Small intestine (tissue), 7 donors: Measurements from ENCODE around the gene CARD8. TPM values are rescaled to one million over a fixed set of nuclear protein-coding genes. Genes with fewer than 3 reads are reported as not detected.
A peak's percentile ranks its signal among the peaks of the same experiment; 100 is the strongest.

Experiments used
- DNase-seq, 2 donors: peaks; one replicate each; pipeline versions ENCODE4 v3.0.0 to v3.0.0-alpha.2; 2013
- FAIRE-seq: peaks from 2 replicates; lab custom pipeline; 2012; peaks lifted over from hg19 to GRCh38; lab: Jason Lieb, UNC
- H3K27ac ChIP-seq, 3 donors: one replicate each; pipeline ENCODE4 v1.5.1; 2013; ENCODE audit warnings: low read length in 2 of 3, mild to moderate bottlenecking in 2 of 3, control low read depth in 1 of 3, inconsistent platforms in 1 of 3, low read depth in 1 of 3, moderate library complexity in 1 of 3
- H3K27me3 ChIP-seq, 3 donors: one replicate each; pipeline ENCODE4 v1.6.1; 2013; ENCODE audit warnings: low read length in 3 of 3, inconsistent platforms in 1 of 3; ENCODE audit not compliant: control insufficient read depth in 3 of 3, insufficient read depth in 3 of 3
- H3K36me3 ChIP-seq, 3 donors: one replicate each; pipeline ENCODE4 v1.6.1; 2013; ENCODE audit warnings: low read length in 3 of 3, inconsistent platforms in 1 of 3, low read depth in 1 of 3, mild to moderate bottlenecking in 1 of 3, moderate library complexity in 1 of 3; ENCODE audit not compliant: control insufficient read depth in 3 of 3, insufficient read depth in 2 of 3
- H3K4me1 ChIP-seq, 3 donors: one replicate each; pipeline ENCODE4 v1.6.1; 2013; ENCODE audit warnings: low read length in 2 of 3, inconsistent platforms in 1 of 3, low read depth in 1 of 3, mild to moderate bottlenecking in 1 of 3, moderate library complexity in 1 of 3; ENCODE audit not compliant: control insufficient read depth in 3 of 3, insufficient read depth in 2 of 3
- H3K4me3 ChIP-seq, 3 donors: one replicate each; pipeline ENCODE4 v1.5.1; 2013; ENCODE audit warnings: low read length in 3 of 3, control low read depth in 1 of 3, inconsistent platforms in 1 of 3, low read depth in 1 of 3, mild to moderate bottlenecking in 1 of 3, moderate library complexity in 1 of 3
- H3K9me3 ChIP-seq, 2 donors: one replicate each; pipeline ENCODE4 v1.6.1; 2013; ENCODE audit warnings: low read depth in 1 of 2, low read length in 1 of 2; ENCODE audit not compliant: control insufficient read depth in 2 of 2, insufficient read depth in 1 of 2
- WGBS, 3 donors: extraction: QIAGEN DNeasy Blood & Tissue Kit; methylation state at CpG; one replicate each; pipeline ENCODE4 v1.1.7; 2013; 5-methylcytosine and 5-hydroxymethylcytosine counted together
- polyA plus RNA-seq, 4 donors: library from polyadenylated mRNA; stranded (reverse) in 3 of 4; unstranded in 1 of 4; fragments of 200-250 nt in 3 of 4; fragments of 120-200 nt in 1 of 4; gene quantifications; one replicate each; pipeline versions ENCODE4 v1.2.1 to v1.2.3, GENCODE V29; 2013
- donor health status: healthy with polysubstance abuse.
- donor health status: control.
- donor health status: control.
- donor health status: Bipolar disorder and iron deficiency.
- donor health status: healthy.

CARD8 gene
- polyA plus RNA-seq, 4 donors = 13.0 to 36.1 (median 16.8) TPM

DNA sequence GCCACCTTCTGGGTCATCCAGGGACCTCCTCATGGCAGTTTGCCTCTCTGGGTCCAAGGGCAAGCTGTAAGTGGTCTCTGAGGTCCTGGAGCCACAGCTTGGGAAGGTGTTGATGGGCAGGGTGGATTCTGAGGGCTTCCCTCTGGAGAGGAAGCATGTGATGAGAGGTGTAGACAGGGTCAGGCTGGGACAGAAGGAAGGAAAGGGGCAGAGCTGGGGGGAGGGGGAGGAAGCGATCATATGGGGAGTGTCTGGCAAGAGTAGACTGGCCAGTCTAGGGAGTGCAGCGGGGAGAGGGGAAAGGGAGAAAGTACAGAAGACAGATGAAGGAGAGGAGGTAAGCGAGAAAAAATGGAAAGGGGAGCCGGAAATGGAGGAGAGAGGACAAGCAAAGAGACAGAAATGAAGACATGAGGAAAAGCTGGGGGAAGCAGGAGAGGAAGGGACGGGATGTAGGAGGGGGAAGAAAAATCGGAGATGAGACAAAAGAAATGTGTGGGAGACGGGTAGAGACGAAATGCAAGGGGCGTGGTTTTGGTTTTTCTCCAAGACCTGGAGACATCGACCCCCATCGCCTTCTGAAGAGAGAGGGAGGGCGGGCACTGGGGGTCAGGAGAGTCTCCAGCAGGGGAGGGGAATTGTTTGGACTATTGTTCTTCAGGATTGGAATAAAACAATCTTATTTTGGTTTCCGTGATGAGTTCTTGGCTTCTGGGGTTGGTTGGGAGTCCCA is 58.6 kb downstream of the CARD8 start:
- no peak for FAIRE-seq
- H3K4me1 ChIP-seq = no peaks in the 10 kb centered on the region
- no peaks in the 10 kb centered on the region for H3K27me3 ChIP-seq
- peak in 1 of 2 donors; percentile 12 for DNase-seq
- peaks cover 0 to 12% (median 0%) of the 10 kb centered on the region in 3 donors for H3K36me3 ChIP-seq
- no peak overlapping the region for H3K4me3 ChIP-seq
- 29 to 49% (median 45%) methylated on average over 13 of the region's 13 CpGs for WGBS, 3 donors
- H3K27ac ChIP-seq = no peak overlapping the region
- no peaks in the 10 kb centered on the region for H3K9me3 ChIP-seq

DNA sequence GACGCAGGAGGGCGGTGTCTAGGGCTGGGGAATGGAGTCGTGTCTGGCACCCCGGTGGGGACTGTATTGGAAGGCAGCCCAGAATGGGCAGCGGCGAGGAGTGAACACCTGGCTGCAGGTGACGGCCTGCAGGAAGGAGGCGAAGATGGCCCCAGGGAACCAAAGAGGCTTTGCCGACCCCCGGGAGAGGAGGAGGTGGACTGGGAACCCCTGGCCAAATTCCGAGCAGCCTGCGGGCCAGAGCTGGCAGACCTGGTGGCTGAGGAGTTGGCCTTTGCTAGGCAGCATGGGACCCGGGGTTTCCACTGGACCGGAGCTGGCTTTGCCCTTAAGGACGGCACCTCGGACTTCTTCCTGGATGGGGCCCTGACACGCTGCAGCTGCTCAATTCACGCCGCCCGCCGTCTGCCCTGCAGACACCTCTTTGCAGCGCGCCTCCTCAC is 59.4 kb downstream of the CARD8 start:
- 47 to 67% (median 65%) methylated on average over 22 to 23 of the region's 23 CpGs for WGBS, 3 donors

DNA sequence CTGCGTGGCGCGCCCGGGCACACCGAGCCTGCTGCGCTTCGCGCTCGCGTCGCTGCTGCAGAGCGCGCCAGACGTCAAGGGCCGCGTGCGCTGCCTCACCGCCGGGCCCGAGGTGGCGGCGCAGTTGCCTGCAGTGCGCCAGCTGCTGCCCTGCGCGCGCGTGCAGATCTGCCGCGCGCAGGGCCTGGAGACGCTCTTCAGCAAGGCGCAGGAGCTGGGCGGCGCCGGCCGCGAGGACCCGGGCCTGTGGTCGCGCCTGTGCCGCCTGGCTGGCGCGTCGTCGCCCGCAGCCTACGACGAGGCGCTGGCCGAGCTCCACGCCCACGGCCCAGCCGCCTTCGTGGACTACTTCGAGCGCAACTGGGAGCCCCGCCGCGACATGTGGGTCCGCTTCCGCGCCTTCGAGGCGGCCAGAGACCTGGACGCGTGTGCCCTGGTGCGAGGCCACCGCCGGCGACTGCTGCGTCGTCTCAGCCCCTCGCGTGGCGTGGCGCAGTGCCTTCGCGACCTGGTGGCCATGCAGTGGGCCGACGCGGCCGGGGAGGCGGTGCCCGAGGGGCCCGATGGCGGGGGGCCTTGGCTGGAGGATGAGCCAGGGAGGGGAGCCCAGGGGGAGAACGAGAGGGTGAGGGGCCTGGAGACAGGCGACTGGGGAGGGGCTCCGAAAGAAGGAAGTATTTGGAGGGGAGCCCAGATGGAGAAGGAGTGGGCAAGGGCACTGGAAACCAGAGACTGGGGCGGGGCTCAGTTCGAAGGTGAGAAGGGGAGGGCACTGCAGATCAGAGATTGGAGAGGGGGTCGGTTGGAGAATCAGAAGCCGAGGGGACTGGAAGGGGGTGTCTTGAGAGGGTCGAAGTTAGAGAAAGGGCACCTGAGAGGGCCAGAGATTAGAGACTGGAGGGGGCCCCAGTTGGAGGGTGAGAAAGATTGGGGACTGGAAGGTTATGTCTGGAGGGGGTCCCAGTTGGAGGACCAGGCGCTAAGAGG is 60.6 kb downstream of the CARD8 start:
- peaks cover 0 to 18% (median 0%) of the 10 kb centered on the region in 3 donors for H3K36me3 ChIP-seq
- DNase-seq (no peak), FAIRE-seq (no peak)
- no peaks in the 10 kb centered on the region for H3K9me3 ChIP-seq
- no peak overlapping the region for H3K4me3 ChIP-seq
- no peak overlapping the region for H3K27ac ChIP-seq
- H3K27me3 ChIP-seq = no peaks in the 10 kb centered on the region
- WGBS, 3 donors = 81 to 91% (median 89%) methylated on average over 86 to 95 of the region's 95 CpGs
- no peaks in the 10 kb centered on the region for H3K4me1 ChIP-seq

More for the DNA sequence above, 59.4 kb downstream of the CARD8 start:
- FAIRE-seq (no peak), DNase-seq (no peak)
- Histone ChIP-seq H3K9me3 (no peaks in the 10 kb centered on the region), H3K27me3 (no peaks in the 10 kb centered on the region), H3K4me1 (no peaks in the 10 kb centered on the region), H3K4me3 (no peak overlapping the region), H3K36me3 (peaks cover 0 to 15% (median 0%) of the 10 kb centered on the region in 3 donors), H3K27ac (no peak overlapping the region)

DNA sequence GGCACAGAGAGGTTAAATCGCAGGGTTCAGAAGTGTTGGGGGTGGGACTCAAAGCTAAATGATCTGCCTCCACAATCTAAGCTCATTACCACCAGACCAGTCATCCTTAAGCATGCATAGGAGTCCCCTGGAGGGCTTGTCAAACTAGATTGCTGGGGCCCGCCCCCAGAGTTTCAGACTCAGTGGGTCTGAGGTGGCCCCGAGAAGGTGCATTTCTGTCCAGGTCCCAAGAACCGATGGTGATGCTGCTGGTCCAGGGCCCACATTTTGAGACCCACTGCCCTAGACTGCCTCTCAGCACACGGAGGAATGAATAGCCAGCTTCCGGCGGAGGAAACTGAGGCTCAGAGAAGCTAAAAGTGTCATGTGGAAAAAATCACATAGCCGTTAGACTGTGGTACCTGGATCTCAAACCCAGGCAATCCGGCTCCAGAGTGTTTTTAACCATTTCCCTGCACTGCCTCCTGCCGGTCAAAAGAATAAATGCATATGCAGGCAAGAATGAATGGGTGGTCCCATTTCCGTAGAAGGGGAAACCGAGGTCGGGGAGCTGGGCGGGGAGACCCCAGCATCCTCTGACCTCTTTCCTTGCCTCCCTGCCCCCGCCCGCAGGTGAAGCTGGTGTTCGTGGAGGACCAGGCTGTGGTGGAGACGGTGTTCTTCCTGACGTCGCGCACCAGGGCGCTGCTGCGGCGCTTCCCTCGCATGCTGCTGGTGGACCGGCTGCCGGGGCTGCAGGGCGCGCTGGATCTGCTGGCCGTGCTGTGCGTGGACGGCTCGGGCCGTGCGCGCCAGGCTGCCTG is 61.5 kb downstream of the CARD8 start:
- Histone ChIP-seq H3K27me3 (no peaks in the 10 kb centered on the region), H3K9me3 (no peaks in the 10 kb centered on the region), H3K36me3 (peaks cover 0 to 18% (median 0%) of the 10 kb centered on the region in 3 donors), H3K27ac (no peak overlapping the region), H3K4me1 (no peaks in the 10 kb centered on the region), H3K4me3 (no peak overlapping the region)
- WGBS, 3 donors = 79 to 85% (median 83%) methylated on average over 32 to 36 of the region's 36 CpGs
- FAIRE-seq (no peak), DNase-seq (no peak)

GRCh38 chr19:48192750-48193149 is 63.0 kb downstream of the CARD8 start:
- no peak overlapping the region for H3K27ac ChIP-seq
- no peaks in the 10 kb centered on the region for H3K4me1 ChIP-seq
- peaks cover 0 to 25% (median 0%) of the 10 kb centered on the region in 3 donors for H3K36me3 ChIP-seq
- DNase-seq (no peak), FAIRE-seq (no peak)
- no peaks in the 10 kb centered on the region for H3K27me3 ChIP-seq
- peaks cover 0 to 3% of the 10 kb centered on the region in 2 donors for H3K9me3 ChIP-seq
- no peak overlapping the region for H3K4me3 ChIP-seq
- 79 to 91% (median 90%) methylated on average over 7 of the region's 7 CpGs for WGBS, 3 donors

- WGBS, 3 donors = 85 to 91% (median 89%) methylated on average over 3 of the region's 3 CpGs
- FAIRE-seq (no peak), DNase-seq (no peak)
- Histone ChIP-seq H3K4me3 (no peak overlapping the region), H3K27ac (no peak overlapping the region), H3K36me3 (peaks cover 0 to 24% (median 0%) of the 10 kb centered on the region in 3 donors), H3K4me1 (no peaks in the 10 kb centered on the region), H3K27me3 (no peaks in the 10 kb centered on the region), H3K9me3 (peaks cover 0 to 3% of the 10 kb centered on the region in 2 donors)
These were observed 64.8 kb downstream of the CARD8 start for GRCh38 chr19:48190885-48191284.

GRCh38 chr19:48190288-48190884 is 65.3 kb downstream of the CARD8 start:
- 76 to 84% (median 82%) methylated on average over 13 of the region's 13 CpGs for WGBS, 3 donors
- H3K27ac ChIP-seq = no peak overlapping the region
- H3K9me3 ChIP-seq = peaks cover 0 to 3% of the 10 kb centered on the region in 2 donors
- no peak overlapping the region for H3K4me3 ChIP-seq
- no peaks in the 10 kb centered on the region for H3K27me3 ChIP-seq
- H3K4me1 ChIP-seq = no peaks in the 10 kb centered on the region
- DNase-seq = no peak
- no peak for FAIRE-seq
- peaks cover 0 to 24% (median 0%) of the 10 kb centered on the region in 3 donors for H3K36me3 ChIP-seq
